Endothelial cell of umbilical vein (primary cell): ENCODE measurements around the gene MVD. TPM values are rescaled to one million over a fixed set of nuclear protein-coding genes. Genes with fewer than 3 reads are reported as not detected.

Experiments
- BruUV-seq: library from RNA; stranded (reverse); fragments of 400-500 nt; replicated peaks from 2 replicates; lab custom pipeline; 2021; lab: Mats Ljungman, UMichigan
- CTCF ChIA-PET: fragments of 300-600, 350-600 bp; sonication (Branson Sonifier 250); formaldehyde crosslinking; loops from one replicate; lab custom pipeline; 2021; ENCODE audit warnings: antibody characterized with exemption, inconsistent platforms; lab: Charles Lee
- POLR2A ChIA-PET: fragments of 300-600, 350-600 bp; sonication (Branson Sonifier 250); formaldehyde crosslinking; loops from one replicate; lab custom pipeline; 2021; ENCODE audit warnings: antibody characterized with exemption, inconsistent platforms; lab: Charles Lee
- DNase-seq: peaks from one replicate; pipeline ENCODE4 v3.0.0-alpha.2; 2011; ENCODE audit warnings: low read depth, low spot score
- FAIRE-seq: peaks from 2 replicates; lab custom pipeline; 2011; peaks lifted over from hg19 to GRCh38; lab: Jason Lieb, UNC
- H2AFZ ChIP-seq: 2 replicates; pipeline ENCODE4 v1.6.0; 2012; ENCODE audit warnings: low read depth, low read length, control low read depth, inconsistent platforms
- H3K27ac ChIP-seq: 2 replicates; pipeline ENCODE4 v1.5.1; 2011; ENCODE audit warnings: low read depth, mild to moderate bottlenecking, control low read depth, low read length, moderate library complexity; ENCODE audit not compliant: insufficient read depth
- H3K27me3 ChIP-seq, 2 experiments: 2 replicates each; pipeline versions ENCODE4 v1.6.0 to v1.6.1; 2011; ENCODE audit warnings: low read length in 2 of 2, mixed read lengths in 1 of 2; ENCODE audit not compliant: control insufficient read depth in 2 of 2, insufficient read depth in 2 of 2
- H3K36me3 ChIP-seq, 2 experiments: 2 replicates in 1 of 2; 3 replicates in 1 of 2; pipeline ENCODE4 v1.5.1; 2011; ENCODE audit warnings: low read length in 2 of 2, mild to moderate bottlenecking in 1 of 2, moderate library complexity in 1 of 2; ENCODE audit not compliant: control insufficient read depth in 2 of 2, insufficient read depth in 2 of 2; ENCODE audit errors: extremely low read depth in 1 of 2
- H3K4me1 ChIP-seq: 3 replicates; pipeline ENCODE4 v1.5.1; 2011; ENCODE audit warnings: mild to moderate bottlenecking, low read length; ENCODE audit not compliant: control insufficient read depth, insufficient read depth; ENCODE audit errors: extremely low read depth
- H3K4me2 ChIP-seq: 2 replicates; pipeline ENCODE4 v1.6.1; 2011; ENCODE audit warnings: low read length, control low read depth, mixed read lengths; ENCODE audit not compliant: insufficient read depth
- H3K4me3 ChIP-seq, 3 experiments: fragments of 200-600 bp in 1 of 3; sonication (generic), shearing (Covaris generic) in 1 of 3; replicated peaks in 1 of 3; 2 replicates each; pipeline ENCODE4 v1.5.1; 2011 to 2016; ENCODE audit warnings: control low read depth in 3 of 3, low read length in 3 of 3, mild to moderate bottlenecking in 2 of 3, inconsistent platforms in 1 of 3, low read depth in 1 of 3, moderate library complexity in 1 of 3; ENCODE audit not compliant: insufficient read depth in 1 of 3
- H3K79me2 ChIP-seq: 2 replicates; pipeline ENCODE4 v1.6.0; 2012; ENCODE audit warnings: low read length, inconsistent platforms; ENCODE audit not compliant: control insufficient read depth, insufficient read depth
- H3K9ac ChIP-seq: replicated peaks from 2 replicates; pipeline ENCODE3; 2011; ENCODE audit warnings: low read length, control low read depth; ENCODE audit not compliant: insufficient read depth; ENCODE audit errors: extremely low read depth
- H3K9me1 ChIP-seq: replicated peaks from 3 replicates; pipeline ENCODE4 v1.6.0; 2011; ENCODE audit warnings: mild to moderate bottlenecking, low read length; ENCODE audit not compliant: control insufficient read depth, insufficient read depth; ENCODE audit errors: extremely low read depth
- H3K9me3 ChIP-seq: replicated peaks from 2 replicates; pipeline ENCODE4 v1.5.1; 2012; ENCODE audit warnings: low read length, inconsistent platforms; ENCODE audit not compliant: control insufficient read depth, insufficient read depth
- H4K20me1 ChIP-seq: replicated peaks from 2 replicates; pipeline ENCODE3; 2011; ENCODE audit warnings: mild to moderate bottlenecking, low read length; ENCODE audit not compliant: control insufficient read depth, insufficient read depth; ENCODE audit errors: extremely low read depth
- FOS ChIP-seq: IDR thresholded peaks from 2 replicates; pipeline ENCODE4 v1.6.1; 2011; ENCODE audit warnings: mild to moderate bottlenecking, low read length, moderate library complexity, borderline replicate concordance; ENCODE audit not compliant: insufficient read depth
- GATA2 ChIP-seq: IDR thresholded peaks from 2 replicates; pipeline ENCODE4 v1.7.0; 2011; ENCODE audit warnings: low read depth, mild to moderate bottlenecking, moderate library complexity, mixed read lengths, low read length; ENCODE audit not compliant: insufficient read length, insufficient read depth
- POLR2A ChIP-seq: IDR thresholded peaks from 2 replicates; pipeline ENCODE4 v1.6.1; 2012; ENCODE audit warnings: low read depth, mild to moderate bottlenecking, control low read depth, low read length
- POLR2AphosphoS5 ChIP-seq: IDR thresholded peaks from 2 replicates; pipeline ENCODE4 v1.6.1; 2012; ENCODE audit warnings: low read depth, mild to moderate bottlenecking, control low read depth, low read length, moderate library complexity; ENCODE audit not compliant: insufficient read depth
- dilution Hi-C: fragments of 300-500 bp; cut with MboI; formaldehyde crosslinking; loops from one replicate; pipeline ENCODE4 v1.15.0; 2019; ENCODE audit warnings: low sequenced_read_pairs; ENCODE audit not compliant: extremely low pct_ligation_motif_present
- intact Hi-C: fragments of 100-400 bp; cut with micrococcal nuclease; formaldehyde crosslinking; loops from one replicate; pipeline ENCODE4 v1.10.0; 2022
- polyA plus RNA-seq, 4 experiments: library from polyadenylated mRNA; depleted of rRNA in 3 of 4; stranded (reverse) in 3 of 4; unstranded in 1 of 4; fragments of >200 nt; gene quantifications; 2 replicates each; pipeline versions ENCODE4 v1.2.1 to v1.2.3, GENCODE V29; 2011 to 2012; ENCODE audit warnings: missing spikeins in 1 of 4
- total RNA-seq: library from RNA; stranded (reverse); gene quantifications from 2 replicates; pipeline ENCODE4 v1.2.3, GENCODE V29; 2021
- TF ChIP-seq, protein P1 (sequence below), 2 donors: IDR thresholded peaks; 1 replicate in 1 of 2; 2 replicates in 1 of 2; pipeline ENCODE4 v1.5.1; 2011; ENCODE audit warnings: low read length in 2 of 2, mild to moderate bottlenecking in 2 of 2, moderate library complexity in 2 of 2, control low read depth in 1 of 2, inconsistent platforms in 1 of 2, low read depth in 1 of 2; ENCODE audit not compliant: insufficient read depth in 1 of 2; ENCODE audit errors: extremely low read depth in 1 of 2

Gene MVD
- total and polyA plus RNA-seq, 2 donors (not counting 3 experiments of a cell fraction or from before 2014, with no cell fraction given) = 64.4 to 142 TPM

DNA sequence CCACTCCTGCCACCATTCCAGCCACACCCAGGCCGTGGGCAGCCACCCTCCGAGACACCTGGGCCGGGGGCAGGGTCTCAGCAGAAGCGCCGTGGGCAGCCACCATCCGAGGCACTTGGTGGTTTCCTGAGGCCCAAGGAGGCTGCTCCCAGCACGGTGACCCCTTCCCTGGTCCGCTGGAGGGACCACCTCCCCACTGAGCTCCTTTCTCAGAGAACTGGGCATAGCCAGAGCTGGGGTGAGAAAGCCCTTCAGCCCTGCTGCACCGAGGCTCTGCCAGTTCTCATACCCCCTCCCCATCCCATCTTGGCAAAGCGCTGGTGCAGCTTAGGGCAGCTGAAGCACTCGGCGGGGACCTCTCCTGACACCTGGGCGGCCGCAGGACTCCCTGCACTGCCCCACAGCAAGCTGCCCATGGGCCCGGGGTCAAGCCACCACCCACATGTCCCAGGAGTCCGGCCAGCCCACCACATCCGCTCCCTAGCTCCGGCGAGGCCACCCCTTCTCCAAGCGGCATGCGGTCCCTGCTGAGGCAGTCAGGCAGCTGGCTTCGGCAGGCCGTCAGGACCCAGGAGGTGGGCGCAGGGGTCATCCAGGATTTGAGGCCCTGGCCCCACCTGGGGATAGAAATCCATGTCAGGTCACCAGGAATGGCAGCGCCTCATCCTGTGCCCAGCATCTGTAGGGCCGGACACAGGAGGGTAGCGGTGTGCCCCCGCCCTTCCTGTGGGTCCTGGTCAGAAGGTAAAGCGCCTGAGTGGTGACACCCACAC lies 10.7 kb downstream of the MVD start:
- FAIRE-seq = no peak
- intact Hi-C loops = no loop called here
- Histone ChIP-seq H3K27ac (no peak overlapping the region), H2AFZ (no peak overlapping the region), H4K20me1 (no peaks in the 10 kb centered on the region), H3K36me3 (peaks cover 3 to 17% of the 10 kb centered on the region in 2 experiments), H3K4me2 (no peak overlapping the region), H3K9me3 (no peaks in the 10 kb centered on the region), H3K9ac (no peak overlapping the region), H3K9me1 (no peaks in the 10 kb centered on the region), H3K4me3 (no peak overlapping the region), H3K79me2 (no peaks in the 10 kb centered on the region), H3K4me1 (peaks cover 13% of the 10 kb centered on the region), H3K27me3 (no peaks in the 10 kb centered on the region)
- dilution Hi-C loops = no loop called here
- no peak for DNase-seq
- TSS peak; percentile 39 for BruUV-seq
- CTCF ChIA-PET = interaction anchor here (0.6 kb wide), 1 partner anchor 15 kb away, joined by 3 read pairs; no protein-coding TSS in a partner anchor
- TF ChIP-seq FOS (no peak), POLR2A (no peak), GATA2 (no peak), POLR2AphosphoS5 (no peak)
- TF ChIP-seq, protein P1, sequence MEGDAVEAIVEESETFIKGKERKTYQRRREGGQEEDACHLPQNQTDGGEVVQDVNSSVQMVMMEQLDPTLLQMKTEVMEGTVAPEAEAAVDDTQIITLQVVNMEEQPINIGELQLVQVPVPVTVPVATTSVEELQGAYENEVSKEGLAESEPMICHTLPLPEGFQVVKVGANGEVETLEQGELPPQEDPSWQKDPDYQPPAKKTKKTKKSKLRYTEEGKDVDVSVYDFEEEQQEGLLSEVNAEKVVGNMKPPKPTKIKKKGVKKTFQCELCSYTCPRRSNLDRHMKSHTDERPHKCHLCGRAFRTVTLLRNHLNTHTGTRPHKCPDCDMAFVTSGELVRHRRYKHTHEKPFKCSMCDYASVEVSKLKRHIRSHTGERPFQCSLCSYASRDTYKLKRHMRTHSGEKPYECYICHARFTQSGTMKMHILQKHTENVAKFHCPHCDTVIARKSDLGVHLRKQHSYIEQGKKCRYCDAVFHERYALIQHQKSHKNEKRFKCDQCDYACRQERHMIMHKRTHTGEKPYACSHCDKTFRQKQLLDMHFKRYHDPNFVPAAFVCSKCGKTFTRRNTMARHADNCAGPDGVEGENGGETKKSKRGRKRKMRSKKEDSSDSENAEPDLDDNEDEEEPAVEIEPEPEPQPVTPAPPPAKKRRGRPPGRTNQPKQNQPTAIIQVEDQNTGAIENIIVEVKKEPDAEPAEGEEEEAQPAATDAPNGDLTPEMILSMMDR (IDR thresholded peaks at IDR 0.05; ENCODE audit: extremely low read depth in 1 of 2, insufficient read depth in 1 of 2, low read depth in 1 of 2, low read length in 2 of 2) = no peak
- POLR2A ChIA-PET = no interaction called here
